Mesangial cell (primary cell): ENCODE data around the gene ATAD1. TPM values are rescaled to one million over a fixed set of nuclear protein-coding genes. Genes with fewer than 3 reads are reported as not detected.

Source experiments
- total RNA-seq: library from RNA; depleted of rRNA; stranded (reverse); fragments of >200 nt; gene quantifications from 2 replicates; pipeline ENCODE4 v1.2.3, GENCODE V29; 2015

ATAD1 gene
- total RNA-seq: 16.8 and 22.7 TPM in 2 replicates

DNA sequence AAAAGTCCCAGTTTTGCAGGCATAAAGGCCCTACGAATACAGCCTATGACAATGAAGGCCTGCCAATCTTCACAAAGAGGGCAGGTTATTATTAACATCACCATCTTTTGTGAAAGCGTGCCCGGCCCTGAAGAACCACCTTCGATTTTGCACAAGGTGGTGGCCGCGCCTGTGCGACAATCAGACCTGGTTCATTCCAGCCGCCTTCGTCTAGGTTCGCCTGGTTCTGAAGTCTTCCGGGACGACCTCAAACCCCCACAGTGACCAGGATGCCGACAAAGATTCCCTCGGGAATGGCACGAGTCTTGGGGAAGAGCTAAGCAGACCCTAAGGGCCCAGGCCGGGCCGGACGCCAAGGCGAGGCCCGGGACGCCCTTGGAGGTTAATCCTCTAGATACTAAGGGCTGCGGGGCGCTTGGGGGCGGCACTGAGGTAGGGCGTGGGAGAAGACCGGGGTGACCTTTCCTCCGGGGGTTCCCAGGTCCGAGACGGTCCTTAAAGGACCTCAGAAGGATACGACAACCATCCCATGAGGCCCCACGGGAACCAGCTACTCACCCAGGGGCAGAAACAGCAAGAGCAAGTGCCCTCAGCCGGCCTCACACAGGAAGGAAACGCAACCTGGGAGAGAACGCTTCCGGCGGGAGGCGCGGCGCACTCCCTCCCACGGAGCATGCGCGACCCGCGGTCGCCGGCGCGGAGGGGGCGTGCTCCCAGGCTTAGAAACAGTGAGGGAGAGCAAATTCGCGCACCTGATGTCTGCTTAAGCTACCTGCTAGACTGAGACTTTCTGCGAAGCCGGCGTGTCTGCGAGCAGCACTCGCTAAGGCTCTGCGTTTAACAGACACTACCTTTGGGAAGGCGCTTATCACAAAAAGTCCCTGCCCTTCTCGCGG, at the start of gene ATAD1:
Gene ATAD1, minus strand, starts transcription at position 618 of the 896 bp plus-strand sequence. CDS start 3,627 bp downstream, outside the sequence.

GRCh38 chr10:87863053-87863943, 45.3 kb upstream of the ATAD1 start, which contains the start of the genes KLLN and PTEN:
Gene KLLN, minus strand, starts transcription at chr10:87863533. Its CDS starts 1,046 bp downstream, at chr10:87862487.
Gene PTEN, plus strand, starts transcription at chr10:87863625. Its CDS starts 845 bp downstream, at chr10:87864470.

Other genes with a start within 250 kb of the ATAD1 start
- gene PAPSS2, start 158.3 kb downstream of the ATAD1 start, total RNA-seq: 13.7 and 33.9 TPM in 2 replicates
- 0.13 and 0.49 TPM in 2 replicates for gene KLLN, start 45.3 kb upstream of the ATAD1 start, total RNA-seq
- gene PTEN, start 45.4 kb upstream of the ATAD1 start, total RNA-seq: 21.7 and 35.9 TPM in 2 replicates